GM18873 (cell line): ENCODE data around the gene SIM2.

Source experiments
- ATAC-seq: cut with Tn5 transposase; IDR thresholded peaks from one replicate; pipeline ENCODE4 v1.9.1; 2021; ENCODE audit warnings: mild to moderate bottlenecking, moderate library complexity, moderate number of reproducible peaks; ENCODE audit not compliant: unreplicated experiment, low FRiP score

Gene SIM2

GRCh38 chr21:36684957-36685714 lies 13.8 kb upstream of the SIM2 start:
- no peak for ATAC-seq

- ATAC-seq = no peak
Observed at GRCh38 chr21:36686955-36687354, 12.0 kb upstream of the SIM2 start.

- ATAC-seq = no peak
Observed at GRCh38 chr21:36688324-36688723, 10.6 kb upstream of the SIM2 start.

- ATAC-seq = no peak
Observed at GRCh38 chr21:36689324-36689723, 9.6 kb upstream of the SIM2 start.

GRCh38 chr21:36690628-36691554 lies 8.0 kb upstream of the SIM2 start:
- ATAC-seq = no peak

- ATAC-seq = no peak
Observed at GRCh38 chr21:36691555-36692041, 7.3 kb upstream of the SIM2 start.

- ATAC-seq = no peak
Observed at GRCh38 chr21:36692114-36692834, 6.6 kb upstream of the SIM2 start.

GRCh38 chr21:36692835-36693488 lies 6.0 kb upstream of the SIM2 start:
- no peak for ATAC-seq

- no peak for ATAC-seq
Observed at GRCh38 chr21:36693489-36694030, 5.4 kb upstream of the SIM2 start.

GRCh38 chr21:36694031-36694515 lies 4.8 kb upstream of the SIM2 start:
- ATAC-seq = no peak

- ATAC-seq = no peak
Observed at GRCh38 chr21:36694593-36695282, 4.2 kb upstream of the SIM2 start.

GRCh38 chr21:36695283-36695634 lies 3.7 kb upstream of the SIM2 start:
- no peak for ATAC-seq

- no peak for ATAC-seq
Observed at GRCh38 chr21:36695671-36696389, 3.1 kb upstream of the SIM2 start.

GRCh38 chr21:36696390-36697059 lies 2.4 kb upstream of the SIM2 start:
- ATAC-seq = no peak

GRCh38 chr21:36697060-36697850 lies 1.7 kb upstream of the SIM2 start:
- no peak for ATAC-seq

- ATAC-seq = no peak
Observed at GRCh38 chr21:36697851-36698384, 997 bp upstream of the SIM2 start.

GRCh38 chr21:36698385-36698980 lies 432 bp upstream of the SIM2 start:
- no peak for ATAC-seq
